ENCODE results near the gene PAPSS1. TPM values are rescaled to one million over a fixed set of nuclear protein-coding genes. Genes with fewer than 3 reads are reported as not detected.

The PAPSS1 gene
- polyA plus RNA-seq, 1 of the 3 experiments (the other 2 are of a cell fraction): 70.1 TPM

GRCh38 chr4:107710493-107711459, 9.3 kb downstream of the PAPSS1 start:
- TF ChIP-seq EZH2phosphoT487 (IDR thresholded peaks at IDR 0.05; ENCODE audit: borderline replicate concordance, low read depth) (no peak), EP300 (IDR thresholded peaks at IDR 0.05; ENCODE audit: borderline replicate concordance in 1 of 2, low read depth in 1 of 2, low read length in 1 of 2) (no peak), CHD2 (IDR thresholded peaks at IDR 0.05; ENCODE audit: low read length, partially characterized antibody) (no peak), RAD21 (IDR thresholded peaks at IDR 0.05; ENCODE audit: low read length) (no peak), TAF1 (IDR thresholded peaks at IDR 0.05; ENCODE audit: borderline replicate concordance, low read depth, low read length) (no peak), MXI1 (IDR thresholded peaks at IDR 0.05; ENCODE audit: low read depth, low read length) (no peak), FOXJ3 (CRISPR knock-in tag; IDR thresholded peaks at IDR 0.05) (no peak), RFX5 (IDR thresholded peaks at IDR 0.05; ENCODE audit: low read length) (no peak), NFIC (IDR thresholded peaks at IDR 0.05; ENCODE audit: borderline replicate concordance) (no peak), IRF3 (IDR thresholded peaks at IDR 0.05; ENCODE audit: low read depth, low read length) (no peak), MEF2A (IDR thresholded peaks at IDR 0.05; ENCODE audit: borderline replicate concordance, low read depth) (no peak), ELF1 (IDR thresholded peaks at IDR 0.05) (no peak), SIN3A (IDR thresholded peaks at IDR 0.05; ENCODE audit: borderline replicate concordance, low read depth, low read length) (no peak), TCF12 (IDR thresholded peaks at IDR 0.05) (no peak), TEAD4 (IDR thresholded peaks at IDR 0.05; ENCODE audit: borderline replicate concordance, insufficient read depth) (no peak)
- TF ChIP-seq, protein P1, sequence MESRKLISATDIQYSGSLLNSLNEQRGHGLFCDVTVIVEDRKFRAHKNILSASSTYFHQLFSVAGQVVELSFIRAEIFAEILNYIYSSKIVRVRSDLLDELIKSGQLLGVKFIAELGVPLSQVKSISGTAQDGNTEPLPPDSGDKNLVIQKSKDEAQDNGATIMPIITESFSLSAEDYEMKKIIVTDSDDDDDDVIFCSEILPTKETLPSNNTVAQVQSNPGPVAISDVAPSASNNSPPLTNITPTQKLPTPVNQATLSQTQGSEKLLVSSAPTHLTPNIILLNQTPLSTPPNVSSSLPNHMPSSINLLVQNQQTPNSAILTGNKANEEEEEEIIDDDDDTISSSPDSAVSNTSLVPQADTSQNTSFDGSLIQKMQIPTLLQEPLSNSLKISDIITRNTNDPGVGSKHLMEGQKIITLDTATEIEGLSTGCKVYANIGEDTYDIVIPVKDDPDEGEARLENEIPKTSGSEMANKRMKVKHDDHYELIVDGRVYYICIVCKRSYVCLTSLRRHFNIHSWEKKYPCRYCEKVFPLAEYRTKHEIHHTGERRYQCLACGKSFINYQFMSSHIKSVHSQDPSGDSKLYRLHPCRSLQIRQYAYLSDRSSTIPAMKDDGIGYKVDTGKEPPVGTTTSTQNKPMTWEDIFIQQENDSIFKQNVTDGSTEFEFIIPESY (IDR thresholded peaks at IDR 0.05; ENCODE audit: borderline replicate concordance, low read depth): no peak
- TF ChIP-seq, protein P2, sequence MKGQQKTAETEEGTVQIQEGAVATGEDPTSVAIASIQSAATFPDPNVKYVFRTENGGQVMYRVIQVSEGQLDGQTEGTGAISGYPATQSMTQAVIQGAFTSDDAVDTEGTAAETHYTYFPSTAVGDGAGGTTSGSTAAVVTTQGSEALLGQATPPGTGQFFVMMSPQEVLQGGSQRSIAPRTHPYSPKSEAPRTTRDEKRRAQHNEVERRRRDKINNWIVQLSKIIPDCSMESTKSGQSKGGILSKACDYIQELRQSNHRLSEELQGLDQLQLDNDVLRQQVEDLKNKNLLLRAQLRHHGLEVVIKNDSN (IDR thresholded peaks at IDR 0.05; ENCODE audit: borderline replicate concordance, low read depth): no peak
- TF ChIP-seq, protein P3, sequence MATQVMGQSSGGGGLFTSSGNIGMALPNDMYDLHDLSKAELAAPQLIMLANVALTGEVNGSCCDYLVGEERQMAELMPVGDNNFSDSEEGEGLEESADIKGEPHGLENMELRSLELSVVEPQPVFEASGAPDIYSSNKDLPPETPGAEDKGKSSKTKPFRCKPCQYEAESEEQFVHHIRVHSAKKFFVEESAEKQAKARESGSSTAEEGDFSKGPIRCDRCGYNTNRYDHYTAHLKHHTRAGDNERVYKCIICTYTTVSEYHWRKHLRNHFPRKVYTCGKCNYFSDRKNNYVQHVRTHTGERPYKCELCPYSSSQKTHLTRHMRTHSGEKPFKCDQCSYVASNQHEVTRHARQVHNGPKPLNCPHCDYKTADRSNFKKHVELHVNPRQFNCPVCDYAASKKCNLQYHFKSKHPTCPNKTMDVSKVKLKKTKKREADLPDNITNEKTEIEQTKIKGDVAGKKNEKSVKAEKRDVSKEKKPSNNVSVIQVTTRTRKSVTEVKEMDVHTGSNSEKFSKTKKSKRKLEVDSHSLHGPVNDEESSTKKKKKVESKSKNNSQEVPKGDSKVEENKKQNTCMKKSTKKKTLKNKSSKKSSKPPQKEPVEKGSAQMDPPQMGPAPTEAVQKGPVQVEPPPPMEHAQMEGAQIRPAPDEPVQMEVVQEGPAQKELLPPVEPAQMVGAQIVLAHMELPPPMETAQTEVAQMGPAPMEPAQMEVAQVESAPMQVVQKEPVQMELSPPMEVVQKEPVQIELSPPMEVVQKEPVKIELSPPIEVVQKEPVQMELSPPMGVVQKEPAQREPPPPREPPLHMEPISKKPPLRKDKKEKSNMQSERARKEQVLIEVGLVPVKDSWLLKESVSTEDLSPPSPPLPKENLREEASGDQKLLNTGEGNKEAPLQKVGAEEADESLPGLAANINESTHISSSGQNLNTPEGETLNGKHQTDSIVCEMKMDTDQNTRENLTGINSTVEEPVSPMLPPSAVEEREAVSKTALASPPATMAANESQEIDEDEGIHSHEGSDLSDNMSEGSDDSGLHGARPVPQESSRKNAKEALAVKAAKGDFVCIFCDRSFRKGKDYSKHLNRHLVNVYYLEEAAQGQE (IDR thresholded peaks at IDR 0.05; ENCODE audit: low read depth, low read length): no peak
- Histone ChIP-seq H3K9me3 (peaks cover 10% of the 10 kb centered on the region), H3K79me2 (ENCODE audit: insufficient read depth) (peaks cover 93% of the 10 kb centered on the region), H3K9me2 (no peaks in the 10 kb centered on the region), H3K27ac (ENCODE audit: low read depth in 2 of 2, low read length in 1 of 2) (no peak overlapping the region; a peak in 1 of 4 replicates), H2AFZ (ENCODE audit: low read depth) (no peak overlapping the region), H3K4me2 (no peak overlapping the region), H3K4me3 (ENCODE audit: low read depth in 2 of 2, low read length in 1 of 2) (no peak overlapping the region), H3K27me3 (ENCODE audit: insufficient read depth) (no peaks in the 10 kb centered on the region), H3K4me1 (ENCODE audit: control insufficient read depth in 1 of 2, insufficient read depth in 2 of 2, low read depth in 1 of 2, low read length in 1 of 2) (peaks cover 3 to 5% of the 10 kb centered on the region in 2 experiments; a peak in 2 of 4 replicates), H3K9ac (no peak overlapping the region), H3K36me3 (replicated peaks in 1 of 2; ENCODE audit: control insufficient read depth in 1 of 2, insufficient read depth in 2 of 2, low read length in 1 of 2) (peaks cover 3 to 6% of the 10 kb centered on the region in 2 experiments), H4K20me1 (ENCODE audit: insufficient read depth) (no peaks in the 10 kb centered on the region), H3F3A (replicated peaks; ENCODE audit: insufficient read depth) (no peaks in the 10 kb centered on the region)
- ChIA-PET CTCF (no interaction called here), POLR2A (no interaction called here)
- WGBS (ENCODE audit: low lambda C conversion rate): 94% methylated on average over 10 of the region's 10 CpGs
- no peak for DNase-seq

Measured in SK-N-SH (cell line).